ENCODE measurements around the gene ULK3. TPM values are rescaled to one million over a fixed set of nuclear protein-coding genes. Genes with fewer than 3 reads are reported as not detected.
A peak's percentile ranks its signal among the peaks of the same experiment; 100 is the strongest.

ULK3 gene
- total RNA-seq, 1 donor from 2014 or later, result 24.0 TPM

GRCh38 chr15:74788042-74788682, 54.8 kb downstream of the ULK3 start:
- no peaks in the 10 kb centered on the region for H3K27me3 ChIP-seq (ENCODE audit: control insufficient read depth, insufficient read depth, low read length)
- no peak overlapping the region for H3K4me3 ChIP-seq (ENCODE audit: low read depth, low read length)
- no peaks in the 10 kb centered on the region for H3K36me3 ChIP-seq (ENCODE audit: control insufficient read depth, insufficient read depth, low read length)
- DNase-seq (ENCODE audit: low read depth), result no peak
- TF ChIP-seq CTCF (IDR thresholded peaks at IDR 0.05; ENCODE audit: insufficient read depth, low read length, poor library complexity, severe bottlenecking), result no peak

- Histone ChIP-seq H3K36me3 (ENCODE audit: control insufficient read depth, insufficient read depth, low read length) (no peaks in the 10 kb centered on the region), H3K4me3 (ENCODE audit: low read depth, low read length) (no peak overlapping the region), H3K27me3 (ENCODE audit: control insufficient read depth, insufficient read depth, low read length) (no peaks in the 10 kb centered on the region)
- TF ChIP-seq CTCF (IDR thresholded peaks at IDR 0.05; ENCODE audit: insufficient read depth, low read length, poor library complexity, severe bottlenecking), result peak; percentile 74
- DNase-seq (ENCODE audit: low read depth), result no peak
These were observed 55.5 kb downstream of the ULK3 start for GRCh38 chr15:74787251-74788041.

- Histone ChIP-seq H3K36me3 (ENCODE audit: control insufficient read depth, insufficient read depth, low read length) (no peaks in the 10 kb centered on the region), H3K27me3 (ENCODE audit: control insufficient read depth, insufficient read depth, low read length) (no peaks in the 10 kb centered on the region), H3K4me3 (ENCODE audit: low read depth, low read length) (no peak overlapping the region)
- TF ChIP-seq CTCF (IDR thresholded peaks at IDR 0.05; ENCODE audit: insufficient read depth, low read length, poor library complexity, severe bottlenecking), result no peak
- no peak for DNase-seq (ENCODE audit: low read depth)
These were observed 56.3 kb downstream of the ULK3 start for GRCh38 chr15:74786551-74787165.

Other genes with a start within 250 kb of the ULK3 start
- gene CLK3, start 227.3 kb downstream of the ULK3 start, total RNA-seq, result 96.9 and 104 TPM in 2 replicates
- 15.3 and 24.9 TPM in 2 replicates for gene EDC3, start 147.1 kb downstream of the ULK3 start, total RNA-seq
- 0.33 TPM in 1 of 2 replicates, not detected in the other for gene CYP1A1, start 117.6 kb downstream of the ULK3 start, total RNA-seq
- gene CYP1A2, start 94.3 kb downstream of the ULK3 start, total RNA-seq, result not detected in 2 replicates
- gene CSK, start 61.1 kb downstream of the ULK3 start, total RNA-seq, result 48.0 and 51.0 TPM in 2 replicates
- gene LMAN1L, start 30.3 kb downstream of the ULK3 start, total RNA-seq, result not detected in 2 replicates
- not detected in 2 replicates for gene CPLX3, start 16.5 kb downstream of the ULK3 start, total RNA-seq
- 93.4 and 107 TPM in 2 replicates for gene SCAMP2, start 30.2 kb upstream of the ULK3 start, total RNA-seq
- 39.5 and 45.2 TPM in 2 replicates for gene MPI, start 46.9 kb upstream of the ULK3 start, total RNA-seq
- 42.2 and 49.3 TPM in 2 replicates for gene FAM219B, start 63.7 kb upstream of the ULK3 start, total RNA-seq
- gene COX5A, start 94.9 kb upstream of the ULK3 start, total RNA-seq, result 132 and 136 TPM in 2 replicates
- gene RPP25, start 113.6 kb upstream of the ULK3 start, total RNA-seq, result 9.6 and 12.8 TPM in 2 replicates
- 13.9 and 15.4 TPM in 2 replicates for gene SCAMP5, start 152.4 kb upstream of the ULK3 start, total RNA-seq
- gene PPCDC, start 180.4 kb upstream of the ULK3 start, total RNA-seq, result 20.1 and 25.9 TPM in 2 replicates